Measurements from ENCODE around the gene IL16.
A peak's percentile ranks its signal among the peaks of the same experiment; 100 is the strongest.

DNA sequence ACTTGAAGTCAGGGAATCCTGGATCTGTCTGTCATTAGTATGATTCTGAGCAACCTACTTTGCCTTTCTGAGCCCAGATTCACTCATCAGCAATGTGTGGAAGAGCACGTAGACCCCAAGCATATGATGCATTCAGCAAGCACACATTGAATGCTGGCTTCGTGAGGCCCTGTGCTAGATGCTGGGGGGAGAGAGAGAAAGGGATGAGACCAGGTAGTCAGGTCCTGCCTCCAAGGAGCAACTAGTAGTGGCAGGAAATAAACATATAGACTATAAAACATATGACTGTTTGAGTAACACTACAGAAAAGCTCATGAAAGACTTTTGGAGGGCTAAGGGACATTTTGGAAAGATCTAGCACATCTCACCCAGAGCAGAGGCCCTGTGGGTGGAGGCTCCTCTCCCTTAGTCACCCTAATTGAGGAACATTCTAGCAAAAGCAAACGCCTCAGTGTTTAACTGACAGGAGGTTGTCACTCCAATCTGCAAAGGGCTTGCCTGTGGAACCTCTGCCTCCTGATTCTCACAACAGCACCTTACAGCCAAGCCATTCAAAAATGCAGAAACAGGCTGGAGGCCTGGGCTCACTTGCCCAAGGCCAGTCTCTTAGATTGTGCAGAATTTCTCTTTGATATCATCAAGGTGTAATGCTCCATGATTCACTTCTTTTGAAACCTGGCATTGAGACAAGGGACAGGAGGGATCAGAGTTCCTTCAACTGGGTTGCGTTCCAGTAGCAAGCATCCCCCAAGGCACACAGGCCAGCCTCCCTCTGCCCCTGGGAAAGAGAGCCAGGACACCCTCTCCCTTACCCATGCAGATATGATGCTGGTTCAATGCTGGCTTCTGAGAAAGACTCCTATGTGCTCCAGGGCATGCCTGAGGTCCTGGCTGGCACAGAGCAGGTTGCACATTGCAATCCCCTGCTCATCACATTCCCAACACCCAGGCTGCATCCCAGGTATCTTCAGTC, 101.2 kb downstream of the IL16 start:
- TF ChIP-seq POLR2AphosphoS5 (IDR thresholded peaks at IDR 0.05): peak in 1 of 3 donors; percentile 35
- TF ChIP-seq, protein P1, sequence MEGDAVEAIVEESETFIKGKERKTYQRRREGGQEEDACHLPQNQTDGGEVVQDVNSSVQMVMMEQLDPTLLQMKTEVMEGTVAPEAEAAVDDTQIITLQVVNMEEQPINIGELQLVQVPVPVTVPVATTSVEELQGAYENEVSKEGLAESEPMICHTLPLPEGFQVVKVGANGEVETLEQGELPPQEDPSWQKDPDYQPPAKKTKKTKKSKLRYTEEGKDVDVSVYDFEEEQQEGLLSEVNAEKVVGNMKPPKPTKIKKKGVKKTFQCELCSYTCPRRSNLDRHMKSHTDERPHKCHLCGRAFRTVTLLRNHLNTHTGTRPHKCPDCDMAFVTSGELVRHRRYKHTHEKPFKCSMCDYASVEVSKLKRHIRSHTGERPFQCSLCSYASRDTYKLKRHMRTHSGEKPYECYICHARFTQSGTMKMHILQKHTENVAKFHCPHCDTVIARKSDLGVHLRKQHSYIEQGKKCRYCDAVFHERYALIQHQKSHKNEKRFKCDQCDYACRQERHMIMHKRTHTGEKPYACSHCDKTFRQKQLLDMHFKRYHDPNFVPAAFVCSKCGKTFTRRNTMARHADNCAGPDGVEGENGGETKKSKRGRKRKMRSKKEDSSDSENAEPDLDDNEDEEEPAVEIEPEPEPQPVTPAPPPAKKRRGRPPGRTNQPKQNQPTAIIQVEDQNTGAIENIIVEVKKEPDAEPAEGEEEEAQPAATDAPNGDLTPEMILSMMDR (IDR thresholded peaks at IDR 0.05 in 8 of 11, conservative IDR thresholded peaks at IDR 0.05 in 3 of 11): no peak
